ENCODE measurements around the gene PLXNA2.

Gene PLXNA2

DNA sequence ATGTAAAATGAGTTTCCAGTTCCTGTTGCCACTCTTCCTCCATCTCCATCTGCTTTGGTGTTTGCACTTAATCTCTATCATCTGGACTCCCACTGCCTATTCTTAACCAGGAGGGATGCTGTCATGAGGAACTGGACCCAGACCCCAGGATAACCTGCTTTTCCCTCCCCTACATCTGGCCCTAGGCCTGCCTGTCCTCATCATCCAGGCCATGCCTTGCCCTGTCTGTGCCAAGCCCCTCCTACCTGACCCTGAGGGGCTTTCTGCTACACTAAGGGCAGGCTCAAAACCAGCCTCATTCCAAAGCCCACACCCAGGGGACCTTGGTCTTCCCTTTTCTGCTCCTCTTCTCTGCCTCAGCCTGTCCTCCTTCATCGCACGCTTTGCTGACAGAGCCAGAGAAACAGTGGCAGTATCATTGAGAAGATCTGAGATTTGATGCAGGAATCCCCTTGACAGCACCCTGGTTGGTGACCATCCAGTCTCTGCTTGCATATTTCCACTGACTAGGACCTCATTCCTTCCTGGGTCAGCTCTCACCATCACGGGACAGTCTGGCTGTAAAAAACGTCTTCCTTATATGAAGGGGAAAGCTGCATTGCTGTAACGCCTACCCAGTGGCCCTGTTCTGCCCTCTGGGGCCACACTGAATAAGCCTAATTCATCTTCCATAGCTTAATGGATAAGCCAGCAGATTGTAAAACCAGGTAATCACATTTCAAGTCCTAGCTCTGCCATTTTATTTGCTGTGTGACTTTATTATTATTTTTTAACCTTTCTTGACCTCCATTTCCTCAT is 38.8 kb downstream of the PLXNA2 start:
- H3K4me1 Mint-ChIP-seq (ENCODE audit: low read depth): no peaks in the 10 kb centered on the region
- no peaks in the 10 kb centered on the region for H3K36me3 Mint-ChIP-seq (ENCODE audit: low read depth)
- no peak overlapping the region for H3K27ac Mint-ChIP-seq
- no peak overlapping the region for H3K4me3 Mint-ChIP-seq
- H3K27me3 Mint-ChIP-seq (ENCODE audit: low read depth): no peaks in the 10 kb centered on the region
- H3K9me3 Mint-ChIP-seq: no peaks in the 10 kb centered on the region
- no peak for DNase-seq (ENCODE audit: low spot score)

DNA sequence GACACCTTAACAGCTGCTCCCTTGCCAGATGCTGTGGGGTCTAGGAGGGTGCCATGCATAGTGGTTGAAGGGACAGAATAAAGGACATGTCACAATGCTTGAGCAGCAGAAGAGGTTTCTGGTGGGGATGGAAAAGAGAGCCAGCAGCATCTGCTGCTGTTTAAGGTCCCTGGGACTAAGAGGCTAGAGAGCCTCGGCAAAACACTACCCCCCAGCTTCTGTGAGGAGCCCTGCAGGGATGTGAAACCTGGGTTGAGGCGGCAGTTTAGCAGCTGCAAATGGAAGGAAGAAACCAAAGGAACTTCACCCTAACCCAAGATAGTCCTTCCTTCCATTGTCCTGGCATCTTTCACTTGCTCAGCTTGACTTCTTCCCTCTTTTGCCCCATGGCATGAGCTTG is 39.4 kb downstream of the PLXNA2 start:
- H3K4me3 Mint-ChIP-seq: no peak overlapping the region
- no peaks in the 10 kb centered on the region for H3K9me3 Mint-ChIP-seq

DNA sequence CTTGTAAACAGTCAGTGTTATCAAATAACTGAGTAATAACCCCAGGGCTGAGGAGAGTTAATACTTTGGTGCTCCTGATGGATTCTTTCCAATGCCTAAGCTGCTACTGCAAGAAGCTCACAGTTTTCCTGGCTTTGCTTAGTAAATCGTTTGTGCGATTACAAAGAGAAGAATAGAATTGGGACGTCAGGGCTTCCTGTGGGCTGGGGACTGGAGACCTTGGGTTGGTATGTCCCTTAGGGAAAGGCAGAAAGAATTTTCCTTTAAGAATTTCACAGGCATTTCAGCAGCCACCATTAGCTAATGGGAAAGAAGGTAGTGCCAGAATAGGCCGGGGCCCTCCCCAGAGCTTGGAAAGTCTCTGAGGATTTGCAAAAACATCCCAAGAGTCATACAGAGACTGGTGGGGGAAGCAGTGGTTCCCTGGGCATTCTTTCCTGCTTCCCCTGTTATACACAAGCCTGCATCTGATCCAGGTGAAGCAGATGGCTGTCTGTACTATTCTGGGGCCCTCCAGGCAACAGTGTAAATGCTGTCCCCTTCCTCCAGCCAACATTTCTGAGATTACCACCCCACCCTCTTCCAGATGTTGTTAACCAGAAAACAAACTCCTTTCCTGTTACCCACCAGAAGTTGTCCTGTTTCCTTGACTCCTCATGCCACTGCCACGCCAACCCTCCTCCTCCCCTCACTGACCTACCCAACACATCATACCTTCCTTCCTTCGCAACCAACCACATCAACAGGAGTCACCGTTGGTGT is 40.2 kb downstream of the PLXNA2 start:
- no peaks in the 10 kb centered on the region for H3K36me3 Mint-ChIP-seq (ENCODE audit: low read depth)
- no peak for DNase-seq (ENCODE audit: low spot score)
- H3K27ac Mint-ChIP-seq: no peak overlapping the region
- H3K4me3 Mint-ChIP-seq: no peak overlapping the region
- H3K4me1 Mint-ChIP-seq (ENCODE audit: low read depth): no peaks in the 10 kb centered on the region
- H3K9me3 Mint-ChIP-seq: no peaks in the 10 kb centered on the region
- no peaks in the 10 kb centered on the region for H3K27me3 Mint-ChIP-seq (ENCODE audit: low read depth)

More for the DNA sequence above, 39.4 kb downstream of the PLXNA2 start:
- Mint-ChIP-seq H3K27me3 (ENCODE audit: low read depth) (no peaks in the 10 kb centered on the region), H3K27ac (no peak overlapping the region), H3K36me3 (ENCODE audit: low read depth) (no peaks in the 10 kb centered on the region), H3K4me1 (ENCODE audit: low read depth) (no peaks in the 10 kb centered on the region)
- no peak for DNase-seq (ENCODE audit: low spot score)

DNA sequence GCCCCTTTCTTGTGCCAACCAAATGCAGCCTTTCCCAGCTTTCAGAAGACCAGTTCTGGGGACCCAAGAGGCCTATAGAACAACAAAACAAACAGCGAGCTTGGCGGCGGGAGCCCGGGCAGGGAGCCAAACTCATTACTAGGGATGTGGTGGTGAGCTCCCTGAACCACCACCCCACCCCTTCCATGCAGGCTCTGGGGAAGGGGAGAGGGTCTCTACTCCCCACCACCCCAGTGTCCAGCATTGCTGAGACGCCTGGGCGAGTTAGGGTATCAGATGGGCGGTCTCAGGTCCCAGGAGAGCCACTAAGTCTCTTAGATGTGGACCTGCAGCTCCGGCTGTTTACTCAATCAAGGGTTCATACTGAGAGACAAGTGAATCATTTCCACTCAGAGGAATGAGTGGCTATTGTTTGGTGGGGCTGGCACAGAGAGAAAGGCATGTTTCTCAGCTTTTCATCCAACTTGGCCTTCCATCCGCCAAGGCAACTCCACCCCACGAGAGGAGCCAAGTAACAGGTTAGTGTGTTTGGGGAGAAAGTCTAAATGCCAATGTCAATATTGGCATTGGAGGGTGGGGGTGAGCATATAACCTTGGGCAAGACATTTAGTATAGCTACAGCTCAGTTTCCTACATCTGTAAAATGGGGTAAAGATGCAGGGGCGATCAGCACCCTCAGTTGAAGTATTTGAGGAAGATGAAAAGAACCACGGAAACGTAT is 40.9 kb downstream of the PLXNA2 start:
- H3K36me3 Mint-ChIP-seq (ENCODE audit: low read depth): no peaks in the 10 kb centered on the region
- no peaks in the 10 kb centered on the region for H3K4me1 Mint-ChIP-seq (ENCODE audit: low read depth)
- H3K27me3 Mint-ChIP-seq (ENCODE audit: low read depth): no peaks in the 10 kb centered on the region
- no peak overlapping the region for H3K4me3 Mint-ChIP-seq
- no peak for DNase-seq (ENCODE audit: low spot score)
- H3K9me3 Mint-ChIP-seq: no peaks in the 10 kb centered on the region
- H3K27ac Mint-ChIP-seq: no peak overlapping the region

DNA sequence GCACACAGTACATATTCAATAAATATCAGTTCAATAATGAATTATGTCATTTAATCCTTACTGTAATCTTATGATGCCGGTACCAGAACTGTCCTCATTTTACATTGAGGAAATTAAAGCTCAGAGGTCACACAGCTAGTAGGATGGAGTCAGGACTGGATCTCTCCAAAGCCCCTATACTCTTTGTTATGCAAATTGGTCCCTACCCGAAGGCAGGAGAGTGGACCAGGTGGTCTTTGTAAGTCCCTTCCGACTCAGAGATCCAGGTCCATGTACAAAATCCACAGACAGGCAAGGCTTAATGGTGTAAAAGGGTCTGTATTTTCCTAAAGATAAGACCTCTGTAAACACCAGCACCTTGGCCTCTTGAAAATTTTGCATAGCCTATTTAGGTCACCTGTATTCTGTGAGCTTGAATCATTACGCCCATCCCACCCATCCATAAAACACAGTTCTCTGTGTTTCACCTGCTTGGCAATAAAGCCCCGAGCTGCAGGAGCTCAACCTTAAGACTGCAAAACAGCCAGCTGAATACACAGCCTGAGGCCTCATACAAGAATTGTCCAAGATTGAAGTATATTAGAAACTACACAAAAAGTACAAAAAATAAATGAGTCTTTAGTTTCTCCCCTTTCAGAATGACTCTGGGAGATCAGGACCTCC is 41.7 kb downstream of the PLXNA2 start:
- Mint-ChIP-seq H3K4me3 (no peak overlapping the region), H3K4me1 (ENCODE audit: low read depth) (no peaks in the 10 kb centered on the region), H3K27ac (no peak overlapping the region), H3K27me3 (ENCODE audit: low read depth) (no peaks in the 10 kb centered on the region), H3K9me3 (no peaks in the 10 kb centered on the region), H3K36me3 (ENCODE audit: low read depth) (no peaks in the 10 kb centered on the region)
- DNase-seq (ENCODE audit: low spot score): no peak

DNA sequence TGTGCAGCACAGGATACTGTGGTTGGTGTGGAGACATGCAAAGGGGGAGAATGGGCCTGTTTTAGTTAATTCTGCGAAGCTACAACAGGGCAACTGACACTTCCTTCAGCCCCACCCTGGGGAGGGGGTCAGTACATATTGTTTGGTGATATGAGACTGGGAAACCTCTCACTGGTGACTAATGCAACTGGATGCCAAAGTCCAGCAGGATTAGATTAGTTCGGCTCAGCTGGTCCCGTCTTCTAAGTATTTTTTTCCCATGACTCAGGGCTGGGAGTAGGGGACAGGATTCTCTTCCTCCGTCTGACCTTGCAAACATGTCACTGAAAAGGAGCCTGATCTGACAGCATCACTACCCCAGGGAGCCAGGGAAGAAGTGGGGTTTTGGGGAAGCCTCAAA is 43.0 kb downstream of the PLXNA2 start:
- H3K27ac Mint-ChIP-seq: no peak overlapping the region
- DNase-seq (ENCODE audit: low spot score): no peak
- no peak overlapping the region for H3K4me3 Mint-ChIP-seq
- H3K36me3 Mint-ChIP-seq (ENCODE audit: low read depth): no peaks in the 10 kb centered on the region
- H3K27me3 Mint-ChIP-seq (ENCODE audit: low read depth): no peaks in the 10 kb centered on the region
- no peaks in the 10 kb centered on the region for H3K4me1 Mint-ChIP-seq (ENCODE audit: low read depth)
- H3K9me3 Mint-ChIP-seq: no peaks in the 10 kb centered on the region

DNA sequence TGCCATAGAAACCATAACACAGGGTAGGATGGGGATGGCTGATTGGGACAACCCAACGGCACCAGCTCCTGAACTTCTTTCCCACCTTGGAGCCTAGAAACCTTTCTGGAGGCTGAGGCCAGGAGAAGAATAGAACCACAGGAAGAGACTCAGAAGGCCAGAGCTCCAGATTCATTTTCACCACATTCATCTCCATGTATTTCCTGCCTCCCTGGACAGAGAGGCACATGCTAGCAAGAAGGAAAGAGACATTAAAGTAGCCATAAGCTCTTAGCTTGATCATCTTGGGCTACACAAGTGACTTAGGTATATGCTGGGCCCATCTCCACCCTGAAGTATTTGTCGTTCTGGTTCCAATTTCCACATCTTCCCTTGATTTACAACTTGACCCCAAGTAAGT is 44.1 kb downstream of the PLXNA2 start:
- no peaks in the 10 kb centered on the region for H3K27me3 Mint-ChIP-seq (ENCODE audit: low read depth)
- no peaks in the 10 kb centered on the region for H3K36me3 Mint-ChIP-seq (ENCODE audit: low read depth)
- DNase-seq (ENCODE audit: low spot score): no peak
- no peaks in the 10 kb centered on the region for H3K9me3 Mint-ChIP-seq
- H3K4me1 Mint-ChIP-seq (ENCODE audit: low read depth): no peaks in the 10 kb centered on the region
- no peak overlapping the region for H3K4me3 Mint-ChIP-seq
- no peak overlapping the region for H3K27ac Mint-ChIP-seq

DNA sequence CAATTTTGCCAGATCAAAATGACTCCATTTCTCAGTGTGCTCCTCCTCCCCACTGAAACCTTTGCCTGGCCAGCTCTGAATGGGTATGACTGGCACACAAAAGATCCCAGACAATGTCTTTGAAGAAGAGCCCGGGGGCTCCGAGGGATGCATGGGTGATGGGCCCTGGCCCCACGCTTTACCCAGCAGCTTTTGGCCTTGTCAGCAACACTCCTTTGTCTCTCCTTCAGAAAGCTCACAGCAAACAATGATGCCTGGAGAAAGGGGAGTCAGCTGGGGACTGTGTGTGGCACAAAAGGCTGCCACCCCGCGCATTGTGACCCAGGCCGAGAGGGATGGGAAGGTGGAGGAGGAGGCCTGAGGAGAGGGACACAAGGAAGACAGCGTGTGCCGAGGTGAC is 45.9 kb downstream of the PLXNA2 start:
- Mint-ChIP-seq H3K27me3 (ENCODE audit: low read depth) (peaks cover 3% of the 10 kb centered on the region), H3K27ac (no peak overlapping the region), H3K4me3 (no peak overlapping the region), H3K9me3 (no peaks in the 10 kb centered on the region), H3K36me3 (ENCODE audit: low read depth) (no peaks in the 10 kb centered on the region), H3K4me1 (ENCODE audit: low read depth) (no peaks in the 10 kb centered on the region)
- DNase-seq (ENCODE audit: low spot score): no peak

DNA sequence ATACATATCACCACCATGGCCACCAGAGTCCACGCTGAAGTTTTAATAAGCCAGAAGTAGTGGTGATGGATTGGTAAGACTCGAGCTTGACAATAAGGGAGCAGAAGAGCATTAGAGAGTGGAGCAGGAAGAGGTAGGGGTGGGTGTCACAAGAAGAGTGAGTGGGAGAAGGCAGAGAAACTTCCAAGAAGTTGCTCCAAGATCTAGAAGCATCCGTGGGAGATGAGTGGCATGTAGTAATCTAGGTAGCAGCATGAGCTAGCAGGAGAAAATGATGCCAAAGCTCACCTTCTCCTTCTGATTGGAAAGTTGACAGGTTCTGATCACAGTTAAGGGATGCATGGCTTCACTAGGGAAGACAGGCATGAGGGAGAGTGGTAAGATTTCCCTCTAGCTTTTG is 49.2 kb downstream of the PLXNA2 start:
- no peak for DNase-seq (ENCODE audit: low spot score)
- H3K9me3 Mint-ChIP-seq: no peaks in the 10 kb centered on the region
- no peak overlapping the region for H3K4me3 Mint-ChIP-seq
- H3K36me3 Mint-ChIP-seq (ENCODE audit: low read depth): no peaks in the 10 kb centered on the region
- no peak overlapping the region for H3K27ac Mint-ChIP-seq
- H3K27me3 Mint-ChIP-seq (ENCODE audit: low read depth): peaks cover 8% of the 10 kb centered on the region
- no peaks in the 10 kb centered on the region for H3K4me1 Mint-ChIP-seq (ENCODE audit: low read depth)

DNA sequence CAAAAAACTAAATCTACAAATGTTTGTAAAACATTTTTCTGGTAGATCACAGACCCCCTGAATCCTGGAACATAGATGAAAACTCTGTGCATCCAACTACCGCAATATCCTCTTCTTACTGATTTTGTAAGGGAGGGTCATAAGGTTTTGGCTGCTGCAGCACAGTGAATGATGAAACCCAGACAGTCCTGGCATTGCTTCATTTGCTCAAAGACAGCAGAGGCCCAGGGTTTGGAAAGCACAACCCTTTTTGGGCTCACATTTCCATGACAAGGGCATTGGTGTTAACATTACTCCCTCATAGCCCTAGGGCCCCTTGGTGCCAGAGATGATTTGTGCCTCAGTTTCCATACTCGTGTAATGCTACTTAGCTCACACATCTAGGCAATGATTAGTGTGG is 51.2 kb downstream of the PLXNA2 start:
- Mint-ChIP-seq H3K27ac (no peak overlapping the region), H3K27me3 (ENCODE audit: low read depth) (peaks cover 17% of the 10 kb centered on the region), H3K4me3 (no peak overlapping the region), H3K36me3 (ENCODE audit: low read depth) (no peaks in the 10 kb centered on the region), H3K9me3 (no peaks in the 10 kb centered on the region), H3K4me1 (ENCODE audit: low read depth) (peaks cover 12% of the 10 kb centered on the region)
- no peak for DNase-seq (ENCODE audit: low spot score)

DNA sequence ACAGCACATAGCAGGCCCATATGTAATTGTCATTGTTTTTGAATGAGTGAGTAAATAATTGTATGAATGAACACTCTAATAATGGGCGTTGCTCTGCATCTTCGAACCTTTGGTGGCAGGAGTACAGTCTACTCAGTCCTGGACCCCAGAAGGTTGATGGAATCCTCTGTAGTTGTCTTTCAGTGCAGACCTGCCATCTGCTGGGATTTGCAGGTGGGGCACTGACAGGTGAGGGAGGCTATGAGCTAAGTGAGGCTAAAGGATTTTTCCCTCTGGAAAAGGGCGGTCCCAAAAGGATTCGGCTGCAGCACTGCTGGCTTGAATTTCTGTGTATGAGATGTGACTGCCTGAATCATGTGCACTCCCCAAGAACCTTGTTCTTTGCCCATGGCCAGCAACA is 53.4 kb downstream of the PLXNA2 start:
- Mint-ChIP-seq H3K36me3 (ENCODE audit: low read depth) (no peaks in the 10 kb centered on the region), H3K9me3 (no peaks in the 10 kb centered on the region), H3K27me3 (ENCODE audit: low read depth) (peaks cover 25% of the 10 kb centered on the region), H3K4me3 (no peak overlapping the region), H3K4me1 (ENCODE audit: low read depth) (peaks cover 20% of the 10 kb centered on the region), H3K27ac (no peak overlapping the region)
- DNase-seq (ENCODE audit: low spot score): no peak

DNA sequence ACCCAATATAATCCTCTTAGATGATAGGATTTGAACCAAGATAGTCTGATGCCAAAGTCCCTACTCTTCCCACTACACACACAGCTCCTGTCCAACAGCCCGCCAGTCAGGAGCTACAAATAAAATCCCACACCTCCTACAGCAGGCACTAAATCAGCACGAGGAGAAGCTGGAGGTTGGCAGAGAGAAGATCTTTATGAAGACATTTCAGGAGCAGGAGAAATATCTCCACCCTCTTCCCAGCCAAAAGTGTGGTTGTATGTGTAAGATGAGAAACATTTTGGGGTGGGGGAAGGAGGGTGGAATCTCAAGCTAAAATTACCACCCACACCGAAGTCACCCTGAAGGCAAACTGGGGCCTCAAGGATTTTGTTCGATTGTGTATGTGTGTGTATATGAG is 54.5 kb downstream of the PLXNA2 start:
- DNase-seq (ENCODE audit: low spot score): no peak
- no peak overlapping the region for H3K4me3 Mint-ChIP-seq
- H3K36me3 Mint-ChIP-seq (ENCODE audit: low read depth): no peaks in the 10 kb centered on the region
- peaks cover 22% of the 10 kb centered on the region for H3K4me1 Mint-ChIP-seq (ENCODE audit: low read depth)
- peaks cover 26% of the 10 kb centered on the region for H3K27me3 Mint-ChIP-seq (ENCODE audit: low read depth)
- H3K27ac Mint-ChIP-seq: no peak overlapping the region
- no peaks in the 10 kb centered on the region for H3K9me3 Mint-ChIP-seq

DNA sequence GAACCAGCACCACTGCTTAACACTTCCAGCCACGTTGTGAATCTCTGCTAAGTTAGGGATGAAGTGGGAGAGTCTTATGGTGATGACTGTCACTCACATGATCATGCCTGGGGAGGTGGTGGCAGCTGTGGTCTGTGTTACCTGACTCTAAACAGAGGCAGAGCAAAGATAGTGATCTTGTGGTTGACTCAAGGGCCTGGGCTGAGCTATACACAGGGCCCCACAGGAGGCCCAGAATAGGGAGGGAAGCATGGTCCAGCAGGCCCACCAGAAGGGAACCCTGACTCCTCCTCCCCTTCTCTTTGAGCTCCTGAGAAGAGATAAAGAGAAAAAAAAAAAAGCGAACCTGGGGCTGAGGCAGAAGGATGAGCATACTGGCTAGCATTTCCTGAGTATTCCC is 55.0 kb downstream of the PLXNA2 start:
- no peaks in the 10 kb centered on the region for H3K9me3 Mint-ChIP-seq
- H3K4me3 Mint-ChIP-seq: no peak overlapping the region
- H3K36me3 Mint-ChIP-seq (ENCODE audit: low read depth): no peaks in the 10 kb centered on the region
- peak; percentile 10 for DNase-seq (ENCODE audit: low spot score)
- peaks cover 24% of the 10 kb centered on the region for H3K27me3 Mint-ChIP-seq (ENCODE audit: low read depth)
- H3K4me1 Mint-ChIP-seq (ENCODE audit: low read depth): peaks cover 22% of the 10 kb centered on the region
- no peak overlapping the region for H3K27ac Mint-ChIP-seq

DNA sequence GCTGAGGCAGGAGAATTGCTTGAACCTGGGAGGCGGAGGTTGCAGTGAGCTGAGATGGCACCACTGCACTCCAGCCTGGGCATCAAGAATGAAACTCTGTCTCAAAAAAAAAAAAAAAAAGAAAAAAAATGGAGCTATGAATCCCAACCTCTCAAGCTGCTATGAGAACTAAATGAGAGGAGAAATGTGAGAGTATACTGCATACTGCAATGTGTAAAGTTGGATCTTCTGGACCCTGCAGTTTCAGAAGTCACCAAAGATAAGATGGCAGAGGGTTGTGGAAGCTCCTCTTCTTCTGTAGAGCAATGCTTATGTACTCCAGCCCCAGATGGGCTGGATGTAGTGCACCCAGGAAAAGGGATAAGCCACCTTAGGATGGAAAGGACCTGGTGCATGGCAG is 55.6 kb downstream of the PLXNA2 start:
- H3K36me3 Mint-ChIP-seq (ENCODE audit: low read depth): no peaks in the 10 kb centered on the region
- H3K27ac Mint-ChIP-seq: no peak overlapping the region
- peaks cover 24% of the 10 kb centered on the region for H3K27me3 Mint-ChIP-seq (ENCODE audit: low read depth)
- peaks cover 22% of the 10 kb centered on the region for H3K4me1 Mint-ChIP-seq (ENCODE audit: low read depth)
- H3K4me3 Mint-ChIP-seq: no peak overlapping the region
- DNase-seq (ENCODE audit: low spot score): no peak
- H3K9me3 Mint-ChIP-seq: no peaks in the 10 kb centered on the region
